HG02852 (cell line): ENCODE data around the gene ITPR3.

Source experiments
- ATAC-seq: cut with Tn5 transposase; IDR thresholded peaks from one replicate; pipeline ENCODE4 v1.9.1; 2021; ENCODE audit warnings: mild to moderate bottlenecking, moderate library complexity; ENCODE audit not compliant: unreplicated experiment

The ITPR3 gene

GRCh38 chr6:33633462-33634158 lies 12.5 kb downstream of the ITPR3 start:
- no peak for ATAC-seq

GRCh38 chr6:33634161-33634727 lies 13.1 kb downstream of the ITPR3 start:
- ATAC-seq: no peak

GRCh38 chr6:33634946-33635345 lies 13.8 kb downstream of the ITPR3 start:
- no peak for ATAC-seq

- ATAC-seq: no peak
These were observed 15.5 kb downstream of the ITPR3 start for GRCh38 chr6:33636655-33637054.

GRCh38 chr6:33638556-33638955 lies 17.4 kb downstream of the ITPR3 start:
- ATAC-seq: no peak

- ATAC-seq: no peak
These were observed 18.4 kb downstream of the ITPR3 start for GRCh38 chr6:33639559-33639958.

GRCh38 chr6:33640361-33640760 lies 19.2 kb downstream of the ITPR3 start:
- no peak for ATAC-seq

GRCh38 chr6:33641144-33641543 lies 20.0 kb downstream of the ITPR3 start:
- ATAC-seq: no peak

GRCh38 chr6:33641602-33642001 lies 20.5 kb downstream of the ITPR3 start:
- ATAC-seq: no peak

GRCh38 chr6:33642897-33643296 lies 21.8 kb downstream of the ITPR3 start:
- no peak for ATAC-seq

GRCh38 chr6:33651403-33651802 lies 30.3 kb downstream of the ITPR3 start:
- no peak for ATAC-seq

- no peak for ATAC-seq
These were observed 30.9 kb downstream of the ITPR3 start for GRCh38 chr6:33652002-33652401.

- no peak for ATAC-seq
These were observed 33.9 kb downstream of the ITPR3 start for GRCh38 chr6:33654831-33655554.

GRCh38 chr6:33656844-33657243 lies 35.7 kb downstream of the ITPR3 start:
- no peak for ATAC-seq

- no peak for ATAC-seq
These were observed 38.0 kb downstream of the ITPR3 start for GRCh38 chr6:33658982-33659689.

- ATAC-seq: no peak
These were observed 38.9 kb downstream of the ITPR3 start for GRCh38 chr6:33659986-33660385.

GRCh38 chr6:33661106-33661838 lies 40.1 kb downstream of the ITPR3 start:
- no peak for ATAC-seq

GRCh38 chr6:33662318-33662717 lies 41.2 kb downstream of the ITPR3 start:
- ATAC-seq: no peak

GRCh38 chr6:33663028-33663427 lies 41.9 kb downstream of the ITPR3 start:
- no peak for ATAC-seq

- no peak for ATAC-seq
These were observed 42.8 kb downstream of the ITPR3 start for GRCh38 chr6:33663727-33664449.
